HG02943 (cell line): ENCODE results near the gene PARL.

Experiments used
- ATAC-seq: cut with Tn5 transposase; IDR thresholded peaks from one replicate; pipeline ENCODE4 v1.9.1; 2021; ENCODE audit warnings: mild to moderate bottlenecking, low read depth, moderate library complexity; ENCODE audit not compliant: unreplicated experiment

Gene PARL

GRCh38 chr3:183819831-183820230 lies 64.8 kb downstream of the PARL start:
- no peak for ATAC-seq

GRCh38 chr3:183818706-183819624 lies 65.7 kb downstream of the PARL start:
- ATAC-seq: no peak

- ATAC-seq: no peak
Observed at GRCh38 chr3:183818041-183818620, 66.5 kb downstream of the PARL start.

- ATAC-seq: no peak
Observed at GRCh38 chr3:183817639-183818038, 67.0 kb downstream of the PARL start.

- no peak for ATAC-seq
Observed at GRCh38 chr3:183816681-183817510, 67.8 kb downstream of the PARL start.

GRCh38 chr3:183815951-183816475 lies 68.7 kb downstream of the PARL start:
- no peak for ATAC-seq

GRCh38 chr3:183815563-183815940 lies 69.1 kb downstream of the PARL start:
- no peak for ATAC-seq

GRCh38 chr3:183814240-183814639 lies 70.4 kb downstream of the PARL start:
- ATAC-seq: no peak

- no peak for ATAC-seq
Observed at GRCh38 chr3:183812761-183813445, 71.8 kb downstream of the PARL start.

GRCh38 chr3:183811638-183812037 lies 73.0 kb downstream of the PARL start:
- no peak for ATAC-seq

GRCh38 chr3:183810643-183811594 lies 73.8 kb downstream of the PARL start:
- no peak for ATAC-seq

- no peak for ATAC-seq
Observed at GRCh38 chr3:183809270-183809669, 75.4 kb downstream of the PARL start.

GRCh38 chr3:183808355-183808754 lies 76.3 kb downstream of the PARL start:
- no peak for ATAC-seq

GRCh38 chr3:183807881-183808280 lies 76.8 kb downstream of the PARL start:
- ATAC-seq: no peak

- no peak for ATAC-seq
Observed at GRCh38 chr3:183807209-183807728, 77.4 kb downstream of the PARL start.

GRCh38 chr3:183802989-183803388 lies 81.7 kb downstream of the PARL start:
- no peak for ATAC-seq

GRCh38 chr3:183801601-183802000 lies 83.1 kb downstream of the PARL start:
- ATAC-seq: no peak

GRCh38 chr3:183800243-183800863 lies 84.3 kb downstream of the PARL start:
- ATAC-seq: no peak

GRCh38 chr3:183799461-183799860 lies 85.2 kb downstream of the PARL start:
- no peak for ATAC-seq
